GM12878 (cell line): ENCODE measurements around the gene SHANK1. TPM values are rescaled to one million over a fixed set of nuclear protein-coding genes. Genes with fewer than 3 reads are reported as not detected.

Source experiments
- ATAC-seq: fragments of 200-7000 bp; cut with Tn5 transposase; 3 replicates; pipeline ENCODE4 v1.9.1; 2020; ENCODE audit warnings: mild to moderate bottlenecking, moderate library complexity
- BruUV-seq: library from RNA; stranded (reverse); fragments of 400-500 nt; replicated peaks from 2 replicates; lab custom pipeline; 2021; lab: Mats Ljungman, UMichigan
- CTCF ChIA-PET: fragments of 300-600 bp; sonication (Branson Sonifier 250); formaldehyde crosslinking; extraction: SDS; loops from one replicate; lab custom pipeline; 2021; ENCODE audit warnings: inconsistent platforms; lab: Yijun Ruan, JAX
- POLR2A ChIA-PET: fragments of 350-600 bp; formaldehyde crosslinking; extraction: SDS; loops from one replicate; lab custom pipeline; 2021; ENCODE audit warnings: inconsistent platforms; lab: Charles Lee
- RAD21 ChIA-PET: fragments of 300-600 bp; sonication (Branson Sonifier 250); formaldehyde crosslinking; loops from one replicate; lab custom pipeline; 2023; ENCODE audit warnings: antibody characterized with exemption; ENCODE audit not compliant: unreplicated experiment; lab: Charles Lee
- SMC1A ChIA-PET: fragments of 300-600 bp; sonication (Branson Sonifier 250); formaldehyde crosslinking; loops from one replicate; lab custom pipeline; 2023; ENCODE audit not compliant: unreplicated experiment, uncharacterized antibody; lab: Charles Lee
- DNase-seq: peaks from one replicate; pipeline ENCODE4 v3.0.0-alpha.2; 2011; ENCODE audit warnings: low read depth, low spot score
- FAIRE-seq: peaks from 3 replicates; lab custom pipeline; 2011; peaks lifted over from hg19 to GRCh38; lab: Jason Lieb, UNC
- H2AFZ ChIP-seq: 2 replicates; pipeline ENCODE4 v1.6.0; 2011; ENCODE audit warnings: low read depth, low read length, control low read depth; ENCODE audit not compliant: control insufficient read depth
- H3K27ac ChIP-seq: 2 replicates; pipeline ENCODE4 v1.5.1; 2011; ENCODE audit warnings: control low read depth; ENCODE audit not compliant: control insufficient read depth, insufficient read depth
- H3K27me3 ChIP-seq, 2 experiments: replicated peaks in 1 of 2; 2 replicates each; pipeline versions ENCODE4 v1.6.0 to v1.6.1; 2011; ENCODE audit warnings: low read length in 1 of 2; ENCODE audit not compliant: control insufficient read depth in 2 of 2, insufficient read depth in 2 of 2
- H3K36me3 ChIP-seq, 2 experiments: 2 replicates each; pipeline ENCODE4 v1.5.1; 2011; ENCODE audit warnings: low read length in 1 of 2; ENCODE audit not compliant: control insufficient read depth in 2 of 2, insufficient read depth in 2 of 2
- H3K4me1 ChIP-seq: 2 replicates; pipeline ENCODE4 v1.6.1; 2011; ENCODE audit warnings: mild to moderate bottlenecking, low read length, moderate library complexity, mixed read lengths; ENCODE audit not compliant: control insufficient read depth, insufficient read depth
- H3K4me2 ChIP-seq: 2 replicates; pipeline ENCODE4 v1.6.0; 2011; ENCODE audit warnings: control low read depth; ENCODE audit not compliant: control insufficient read depth, insufficient read depth
- H3K4me3 ChIP-seq: fragments of 200-600 bp; sonication (generic); 2 replicates; pipeline ENCODE4 v1.5.1; 2016
- H3K79me2 ChIP-seq: 2 replicates; pipeline ENCODE4 v1.6.0; 2011; ENCODE audit warnings: low read length; ENCODE audit not compliant: control insufficient read depth, insufficient read depth
- H3K9ac ChIP-seq: 2 replicates; pipeline ENCODE4 v1.8.0; 2011; ENCODE audit warnings: low read length, control low read depth, mixed read lengths; ENCODE audit not compliant: control insufficient read depth, insufficient read depth
- H3K9me3 ChIP-seq: replicated peaks from 3 replicates; pipeline ENCODE4 v1.5.1; 2011; ENCODE audit warnings: mild to moderate bottlenecking, low read length; ENCODE audit not compliant: control insufficient read depth, insufficient read depth
- H4K20me1 ChIP-seq: 2 replicates; pipeline ENCODE4 v1.6.0; 2011; ENCODE audit not compliant: control insufficient read depth, insufficient read depth
- BRCA1 ChIP-seq: IDR thresholded peaks from 2 replicates; pipeline ENCODE4 v1.6.1; 2011; ENCODE audit warnings: low read depth, low read length, improper control_type of control experiment
- CHD2 ChIP-seq: IDR thresholded peaks from 2 replicates; pipeline ENCODE4 v1.6.1; 2011; ENCODE audit warnings: low read depth, low read length, improper control_type of control experiment, borderline replicate concordance
- CHD4 ChIP-seq: fragments of 200-600 bp; sonication (generic); IDR thresholded peaks from 2 replicates; pipeline ENCODE4 v1.6.1; 2016; ENCODE audit warnings: mild to moderate bottlenecking
- CTCF ChIP-seq, 3 experiments: IDR thresholded peaks in 2 of 3; conservative IDR thresholded peaks in 1 of 3; 2 replicates each; pipeline ENCODE4 v1.5.1; 2011; ENCODE audit warnings: low read depth in 3 of 3, low read length in 3 of 3, mild to moderate bottlenecking in 3 of 3, control low read depth in 2 of 3, moderate library complexity in 2 of 3, inconsistent platforms in 1 of 3, mixed read lengths in 1 of 3; ENCODE audit not compliant: control insufficient read depth in 2 of 3, insufficient read depth in 1 of 3; ENCODE audit errors: extremely low read depth in 1 of 3
- EED ChIP-seq: sonication (generic); IDR thresholded peaks from 2 replicates; pipeline ENCODE4 v1.6.1; 2016; ENCODE audit warnings: antibody characterized with exemption, low read depth
- FOXM1 ChIP-seq: IDR thresholded peaks from 2 replicates; pipeline ENCODE4 v1.6.1; 2012; ENCODE audit warnings: low read depth, mild to moderate bottlenecking, inconsistent platforms, low read length, moderate library complexity
- HDGF ChIP-seq: fragments of 450-650 bp; IDR thresholded peaks from 2 replicates; pipeline ENCODE4 v1.6.1; 2016; ENCODE audit warnings: antibody characterized with exemption
- JUND ChIP-seq: IDR thresholded peaks from 2 replicates; pipeline ENCODE4 v1.6.1; 2012; ENCODE audit warnings: low read depth, mild to moderate bottlenecking, low read length, improper control_type of control experiment, moderate library complexity
- SKIL ChIP-seq: fragments of 450-650 bp; IDR thresholded peaks from 2 replicates; pipeline ENCODE4 v1.6.1; 2017; ENCODE audit warnings: mild to moderate bottlenecking, low read depth, inconsistent platforms; ENCODE audit not compliant: poor library complexity, severe bottlenecking
- SMAD1 ChIP-seq: fragments of 450-650 bp; IDR thresholded peaks from 2 replicates; pipeline ENCODE4 v1.6.1; 2018; ENCODE audit warnings: mild to moderate bottlenecking, low read depth; ENCODE audit not compliant: partially characterized antibody
- STAT3 ChIP-seq: IDR thresholded peaks from 2 replicates; pipeline ENCODE4 v1.6.1; 2011; ENCODE audit warnings: low read depth, low read length, improper control_type of control experiment
- TAF1 ChIP-seq: IDR thresholded peaks from 2 replicates; pipeline ENCODE4 v1.6.1; 2011; ENCODE audit warnings: mild to moderate bottlenecking, low read depth, low read length, borderline replicate concordance
- USF1 ChIP-seq: IDR thresholded peaks from 2 replicates; pipeline ENCODE4 v1.6.1; 2011; ENCODE audit warnings: borderline replicate concordance, low read depth, mild to moderate bottlenecking, moderate library complexity, mixed read lengths, low read length; ENCODE audit not compliant: insufficient read depth; ENCODE audit errors: extremely low read length
- WGBS: methylation state at CpG from one replicate; pipeline ENCODE4 v1.1.6; 2016; ENCODE audit warnings: low lambda C conversion rate; ENCODE audit not compliant: insufficient replicate concordance, insufficient coverage; ENCODE audit errors: missing lambda C conversion rate; 5-methylcytosine and 5-hydroxymethylcytosine counted together
- in situ Hi-C: fragments of 300-500 bp; cut with MboI; formaldehyde crosslinking; loops from 9 replicates; pipeline ENCODE4 v1.14.3; 2018; ENCODE audit warnings: mixed read lengths
- intact Hi-C: fragments of 100-400 bp; cut with micrococcal nuclease; formaldehyde crosslinking; loops from one replicate; pipeline ENCODE4 v1.14.2; 2022; ENCODE audit not compliant: unreplicated experiment
- polyA plus RNA-seq, 11 experiments: library from polyadenylated mRNA; depleted of rRNA in 4 of 11; unstranded in 6 of 11; stranded (reverse) in 5 of 11; fragments of >200 nt; fragmentation: Nextera tagmentation in 4 of 11; fragmentation: Illumina TruSeq in 1 of 11; extraction: Ambion mirVana in 4 of 11; extraction: Trizol in 1 of 11; gene quantifications; 1 replicate in 1 of 11; 2 replicates in 10 of 11; pipeline versions ENCODE4 v1.2.1 to v1.2.3, GENCODE V29; 2011 to 2016; ENCODE audit warnings: inconsistent platforms in 2 of 11, missing spikeins in 2 of 11, low read depth in 1 of 11
- total RNA-seq, 4 experiments: library from RNA; depleted of rRNA in 3 of 4; stranded (reverse); fragments of >200 nt in 3 of 4; fragmentation: Illumina TruSeq in 1 of 4; extraction: Trizol in 1 of 4; gene quantifications; 2 replicates each; pipeline versions ENCODE4 v1.2.1 to v1.2.3, GENCODE V29; 2013 to 2021

The SHANK1 gene
- total and polyA plus RNA-seq, 10 of the 15 experiments (the other 5 are each of a cell fraction or from before 2014, with no cell fraction given) = not detected

GRCh38 chr19:50626795-50627194 is 92.8 kb downstream of the SHANK1 start:
- RAD21 ChIA-PET = no interaction called here
- SMC1A ChIA-PET = no interaction called here
- Histone ChIP-seq H3K79me2 (no peaks in the 10 kb centered on the region), H3K4me1 (no peaks in the 10 kb centered on the region), H3K27ac (no peak overlapping the region), H3K9ac (no peak overlapping the region), H3K27me3 (no peaks in the 10 kb centered on the region; a peak in 1 of 4 replicates), H2AFZ (no peak overlapping the region), H4K20me1 (no peaks in the 10 kb centered on the region), H3K36me3 (no peaks in the 10 kb centered on the region), H3K4me3 (no peak overlapping the region), H3K9me3 (no peaks in the 10 kb centered on the region), H3K4me2 (no peak overlapping the region)
- POLR2A ChIA-PET = no interaction called here
- FAIRE-seq = no peak
- 2% methylated on average over 4 of the region's 4 CpGs for WGBS
- in situ Hi-C loops = no loop called here
- BruUV-seq = no TSS peak
- intact Hi-C loops = no loop called here
- no peak for ATAC-seq
- TF ChIP-seq TAF1 (no peak), FOXM1 (no peak), CTCF (IDR thresholded peaks at IDR 0.05 in 2 of 3, conservative IDR thresholded peaks at IDR 0.05 in 1 of 3; ENCODE audit: control insufficient read depth in 2 of 3, extremely low read depth in 1 of 3, insufficient read depth in 1 of 3, low read depth in 3 of 3, low read length in 3 of 3) (no peak), CHD4 (no peak), SKIL (no peak), EED (no peak), SMAD1 (no peak), HDGF (no peak), CHD2 (no peak), JUND (no peak), STAT3 (no peak), USF1 (no peak), BRCA1 (no peak)
- no peak for DNase-seq
- CTCF ChIA-PET = interaction anchor here (0.7 kb wide), 1 partner anchor 257 kb away, joined by 4 read pairs; no protein-coding TSS in a partner anchor
